Putamen (tissue), 1 donor: Measurements from ENCODE around the gene TIGD7.

Source experiments
- DNase-seq: peaks from one replicate; pipeline ENCODE4 v3.0.0-alpha.2; 2016; ENCODE audit warnings: low spot score

TIGD7 gene

GRCh38 chr16:3305109-3306068 lies at the start of gene TIGD7, which contains the start of gene ZNF75A:
Gene TIGD7, minus strand, starts transcription at chr16:3305430. Its CDS starts 4,816 bp downstream, at chr16:3300614.
Gene ZNF75A, plus strand, starts transcription at chr16:3305497. Its CDS starts 2,932 bp downstream, at chr16:3308429.
- DNase-seq = peak; percentile 94

- no peak for DNase-seq
These were observed 43.9 kb upstream of the TIGD7 start for GRCh38 chr16:3349175-3349574.

GRCh38 chr16:3348547-3349167 lies 43.4 kb upstream of the TIGD7 start:
- no peak for DNase-seq

GRCh38 chr16:3347586-3347985 lies 42.4 kb upstream of the TIGD7 start:
- DNase-seq = no peak

GRCh38 chr16:3346041-3346440 lies 40.8 kb upstream of the TIGD7 start:
- DNase-seq = no peak

- DNase-seq = no peak
These were observed 23.4 kb upstream of the TIGD7 start for GRCh38 chr16:3328643-3329042.

GRCh38 chr16:3328104-3328503 lies 22.9 kb upstream of the TIGD7 start:
- DNase-seq = no peak

GRCh38 chr16:3327514-3327913 lies 22.3 kb upstream of the TIGD7 start:
- DNase-seq = no peak

GRCh38 chr16:3321816-3322215 lies 16.6 kb upstream of the TIGD7 start:
- DNase-seq = no peak

GRCh38 chr16:3317315-3317999 lies 12.2 kb upstream of the TIGD7 start:
- no peak for DNase-seq

- peak; percentile 27 for DNase-seq
These were observed 6.3 kb upstream of the TIGD7 start for GRCh38 chr16:3311496-3311895.

GRCh38 chr16:3306078-3306477 lies 848 bp upstream of the TIGD7 start:
- no peak for DNase-seq

GRCh38 chr16:3304370-3304769 lies 860 bp downstream of the TIGD7 start:
- no peak for DNase-seq

GRCh38 chr16:3295783-3296182 lies 9.4 kb downstream of the TIGD7 start:
- DNase-seq = no peak

- DNase-seq = no peak
These were observed 10.0 kb downstream of the TIGD7 start for GRCh38 chr16:3295209-3295608.

- DNase-seq = no peak
These were observed 12.6 kb downstream of the TIGD7 start for GRCh38 chr16:3292604-3293003.

GRCh38 chr16:3289998-3290673 lies 15.1 kb downstream of the TIGD7 start:
- DNase-seq = no peak

GRCh38 chr16:3285131-3285530 lies 20.1 kb downstream of the TIGD7 start:
- DNase-seq = no peak

GRCh38 chr16:3283543-3284447 lies 21.4 kb downstream of the TIGD7 start:
- no peak for DNase-seq

GRCh38 chr16:3282730-3283542 lies 22.3 kb downstream of the TIGD7 start, which contains the start of gene ZNF263:
Gene ZNF263, plus strand, starts transcription at chr16:3283491. Its CDS starts 328 bp downstream, at chr16:3283819.
- DNase-seq = peak; percentile 98
